ENCODE data around the gene DENND1A. TPM values are rescaled to one million over a fixed set of nuclear protein-coding genes. Genes with fewer than 3 reads are reported as not detected.

The DENND1A gene
- total RNA-seq, 1 donor from 2014 or later = 12.7 TPM

- FAIRE-seq = no peak
- H3K27ac ChIP-seq (ENCODE audit: low read depth, low read length) = no peak overlapping the region
- H3K9me3 Mint-ChIP-seq (ENCODE audit: unreplicated experiment) = no peaks in the 10 kb centered on the region
- TF ChIP-seq CTCF (IDR thresholded peaks at IDR 0.05; ENCODE audit: insufficient read depth, low read depth, low read length) = no peak
- TF ChIP-seq EZH2 (IDR thresholded peaks at IDR 0.05; ENCODE audit: insufficient read depth, low read length) = no peak
- no peaks in the 10 kb centered on the region for H3K27me3 Mint-ChIP-seq (ENCODE audit: low read depth, unreplicated experiment)
- H3K4me3 ChIP-seq (ENCODE audit: insufficient read depth, low read depth, low read length) = no peak overlapping the region
- H3K36me3 Mint-ChIP-seq (ENCODE audit: low read depth, unreplicated experiment) = no peaks in the 10 kb centered on the region
- H4K20me1 ChIP-seq (ENCODE audit: insufficient read depth, low read length) = no peaks in the 10 kb centered on the region
- no peaks in the 10 kb centered on the region for H3K27me3 ChIP-seq (ENCODE audit: insufficient read depth, low read length)
- H2AFZ ChIP-seq (ENCODE audit: low read depth, low read length) = no peak overlapping the region
- H3K9me3 ChIP-seq (ENCODE audit: insufficient read depth, low read depth, low read length) = no peaks in the 10 kb centered on the region
- H3K4me3 Mint-ChIP-seq (ENCODE audit: unreplicated experiment) = no peak overlapping the region
- no peak overlapping the region for H3K9ac ChIP-seq (ENCODE audit: low read length)
- H3K4me1 ChIP-seq (ENCODE audit: insufficient read depth, low read length) = no peaks in the 10 kb centered on the region
- no peak overlapping the region for H3K4me2 ChIP-seq (ENCODE audit: low read length)
- H3K79me2 ChIP-seq (ENCODE audit: insufficient read depth, low read length) = no peaks in the 10 kb centered on the region
- H3K27ac Mint-ChIP-seq (ENCODE audit: unreplicated experiment) = no peak overlapping the region
- no peak for DNase-seq (ENCODE audit: low read depth)
- H3K36me3 ChIP-seq (ENCODE audit: insufficient read depth, low read length) = no peaks in the 10 kb centered on the region
- H3K4me1 Mint-ChIP-seq (ENCODE audit: low read depth, unreplicated experiment) = peaks cover 2% of the 10 kb centered on the region
Measured at GRCh38 chr9:123796094-123796493, 133.8 kb downstream of the DENND1A start.

- H3K79me2 ChIP-seq (ENCODE audit: insufficient read depth, low read length) = no peaks in the 10 kb centered on the region
- FAIRE-seq (no peak), DNase-seq (ENCODE audit: low read depth) (no peak)
- H3K27me3 Mint-ChIP-seq (ENCODE audit: low read depth, unreplicated experiment) = no peaks in the 10 kb centered on the region
- no peaks in the 10 kb centered on the region for H3K9me3 ChIP-seq (ENCODE audit: insufficient read depth, low read depth, low read length)
- no peak overlapping the region for H3K4me3 ChIP-seq (ENCODE audit: insufficient read depth, low read depth, low read length)
- TF ChIP-seq CTCF (IDR thresholded peaks at IDR 0.05; ENCODE audit: insufficient read depth, low read depth, low read length) = no peak
- no peak for TF ChIP-seq EZH2 (IDR thresholded peaks at IDR 0.05; ENCODE audit: insufficient read depth, low read length)
- no peaks in the 10 kb centered on the region for H3K36me3 ChIP-seq (ENCODE audit: insufficient read depth, low read length)
- no peak overlapping the region for H3K27ac Mint-ChIP-seq (ENCODE audit: unreplicated experiment)
- peaks cover 2% of the 10 kb centered on the region for H3K4me1 Mint-ChIP-seq (ENCODE audit: low read depth, unreplicated experiment)
- no peaks in the 10 kb centered on the region for H3K9me3 Mint-ChIP-seq (ENCODE audit: unreplicated experiment)
- no peaks in the 10 kb centered on the region for H3K27me3 ChIP-seq (ENCODE audit: insufficient read depth, low read length)
- no peak overlapping the region for H3K4me2 ChIP-seq (ENCODE audit: low read length)
- H4K20me1 ChIP-seq (ENCODE audit: insufficient read depth, low read length) = no peaks in the 10 kb centered on the region
- no peak overlapping the region for H3K27ac ChIP-seq (ENCODE audit: low read depth, low read length)
- no peaks in the 10 kb centered on the region for H3K36me3 Mint-ChIP-seq (ENCODE audit: low read depth, unreplicated experiment)
- no peak overlapping the region for H3K4me3 Mint-ChIP-seq (ENCODE audit: unreplicated experiment)
- H3K9ac ChIP-seq (ENCODE audit: low read length) = no peak overlapping the region
- H2AFZ ChIP-seq (ENCODE audit: low read depth, low read length) = no peak overlapping the region
- H3K4me1 ChIP-seq (ENCODE audit: insufficient read depth, low read length) = no peaks in the 10 kb centered on the region
Measured at GRCh38 chr9:123795336-123795735, 134.6 kb downstream of the DENND1A start.

GRCh38 chr9:123792501-123792900 lies 137.4 kb downstream of the DENND1A start:
- FAIRE-seq = no peak

More at GRCh38 chr9:123792501-123792900, 137.4 kb downstream of the DENND1A start:
- Histone ChIP-seq H3K79me2 (ENCODE audit: insufficient read depth, low read length) (no peaks in the 10 kb centered on the region), H3K27me3 (ENCODE audit: insufficient read depth, low read length) (no peaks in the 10 kb centered on the region), H3K4me1 (ENCODE audit: insufficient read depth, low read length) (no peaks in the 10 kb centered on the region), H3K4me2 (ENCODE audit: low read length) (no peak overlapping the region), H3K9me3 (ENCODE audit: insufficient read depth, low read depth, low read length) (no peaks in the 10 kb centered on the region), H3K9ac (ENCODE audit: low read length) (no peak overlapping the region), H2AFZ (ENCODE audit: low read depth, low read length) (no peak overlapping the region), H4K20me1 (ENCODE audit: insufficient read depth, low read length) (no peaks in the 10 kb centered on the region), H3K4me3 (ENCODE audit: insufficient read depth, low read depth, low read length) (no peak overlapping the region), H3K36me3 (ENCODE audit: insufficient read depth, low read length) (no peaks in the 10 kb centered on the region), H3K27ac (ENCODE audit: low read depth, low read length) (no peak overlapping the region)
- Mint-ChIP-seq H3K27me3 (ENCODE audit: low read depth, unreplicated experiment) (no peaks in the 10 kb centered on the region), H3K4me3 (ENCODE audit: unreplicated experiment) (no peak overlapping the region), H3K9me3 (ENCODE audit: unreplicated experiment) (no peaks in the 10 kb centered on the region), H3K4me1 (ENCODE audit: low read depth, unreplicated experiment) (no peaks in the 10 kb centered on the region), H3K27ac (ENCODE audit: unreplicated experiment) (no peak overlapping the region), H3K36me3 (ENCODE audit: low read depth, unreplicated experiment) (no peaks in the 10 kb centered on the region)
- no peak for DNase-seq (ENCODE audit: low read depth)
- TF ChIP-seq CTCF (IDR thresholded peaks at IDR 0.05; ENCODE audit: insufficient read depth, low read depth, low read length) (no peak), EZH2 (IDR thresholded peaks at IDR 0.05; ENCODE audit: insufficient read depth, low read length) (no peak)

Data from astrocyte (in vitro differentiated cells and primary cell).